Measurements from ENCODE around the gene THAP3. TPM values are rescaled to one million over a fixed set of nuclear protein-coding genes. Genes with fewer than 3 reads are reported as not detected.

THAP3 gene
- total RNA-seq, 4 donors from 2014 or later = 35.0 to 39.8 (median 37.1) TPM

DNA sequence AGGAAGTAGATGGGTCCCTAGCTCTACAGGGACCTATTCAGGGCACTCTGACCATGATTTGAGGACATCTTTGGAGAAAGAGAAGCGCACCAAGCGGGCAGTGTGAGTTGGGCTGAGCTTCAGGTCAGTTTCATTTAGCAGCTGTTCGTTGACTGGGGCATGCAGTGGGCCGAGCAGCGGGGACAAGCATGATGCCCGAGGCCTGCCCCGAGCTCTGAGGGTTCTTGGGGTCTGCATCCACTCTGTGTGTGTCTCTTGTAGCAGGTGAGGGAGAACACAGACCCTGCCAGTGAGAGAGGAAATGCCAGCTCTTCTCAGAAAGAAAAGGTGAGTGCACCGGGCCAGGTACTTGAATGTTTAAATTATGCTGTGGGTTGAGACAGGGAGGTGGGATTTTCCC is 5.4 kb downstream of the THAP3 start:
- H3K4me1 ChIP-seq = peaks cover 0 to 30% (median 15%) of the 10 kb centered on the region in 4 donors
- H3K4me3 ChIP-seq = no peak overlapping the region
- TF ChIP-seq EP300 (IDR thresholded peaks at IDR 0.05) (no peak), CTCF (IDR thresholded peaks at IDR 0.05) (no peak), POLR2A (IDR thresholded peaks at IDR 0.05) (no peak)
- no peak for DNase-seq (ENCODE audit: low spot score in 2 of 2)
- peaks cover 0 to 83% (median 14%) of the 10 kb centered on the region in 3 donors for H3K36me3 ChIP-seq
- no peaks in the 10 kb centered on the region for H3K27me3 ChIP-seq
- 93% methylated on average over 8 of the region's 8 CpGs for WGBS, 2 donors
- no peak overlapping the region for H3K27ac ChIP-seq
- H3K9me3 ChIP-seq = no peaks in the 10 kb centered on the region

- WGBS, 2 donors = 99% methylated on average over 8 of the region's 8 CpGs
- Histone ChIP-seq H3K36me3 (peaks cover 0 to 93% (median 14%) of the 10 kb centered on the region in 3 donors), H3K27me3 (no peaks in the 10 kb centered on the region), H3K27ac (no peak overlapping the region), H3K9me3 (no peaks in the 10 kb centered on the region), H3K4me3 (no peak overlapping the region), H3K4me1 (peaks cover 0 to 30% (median 13%) of the 10 kb centered on the region in 4 donors)
- no peak for DNase-seq (ENCODE audit: low spot score in 2 of 2)
- TF ChIP-seq POLR2A (IDR thresholded peaks at IDR 0.05) = no peak
- no peak for TF ChIP-seq CTCF (IDR thresholded peaks at IDR 0.05)
- TF ChIP-seq EP300 (IDR thresholded peaks at IDR 0.05) = no peak
These were observed 6.4 kb downstream of the THAP3 start for GRCh38 chr1:6631058-6631457.

DNA sequence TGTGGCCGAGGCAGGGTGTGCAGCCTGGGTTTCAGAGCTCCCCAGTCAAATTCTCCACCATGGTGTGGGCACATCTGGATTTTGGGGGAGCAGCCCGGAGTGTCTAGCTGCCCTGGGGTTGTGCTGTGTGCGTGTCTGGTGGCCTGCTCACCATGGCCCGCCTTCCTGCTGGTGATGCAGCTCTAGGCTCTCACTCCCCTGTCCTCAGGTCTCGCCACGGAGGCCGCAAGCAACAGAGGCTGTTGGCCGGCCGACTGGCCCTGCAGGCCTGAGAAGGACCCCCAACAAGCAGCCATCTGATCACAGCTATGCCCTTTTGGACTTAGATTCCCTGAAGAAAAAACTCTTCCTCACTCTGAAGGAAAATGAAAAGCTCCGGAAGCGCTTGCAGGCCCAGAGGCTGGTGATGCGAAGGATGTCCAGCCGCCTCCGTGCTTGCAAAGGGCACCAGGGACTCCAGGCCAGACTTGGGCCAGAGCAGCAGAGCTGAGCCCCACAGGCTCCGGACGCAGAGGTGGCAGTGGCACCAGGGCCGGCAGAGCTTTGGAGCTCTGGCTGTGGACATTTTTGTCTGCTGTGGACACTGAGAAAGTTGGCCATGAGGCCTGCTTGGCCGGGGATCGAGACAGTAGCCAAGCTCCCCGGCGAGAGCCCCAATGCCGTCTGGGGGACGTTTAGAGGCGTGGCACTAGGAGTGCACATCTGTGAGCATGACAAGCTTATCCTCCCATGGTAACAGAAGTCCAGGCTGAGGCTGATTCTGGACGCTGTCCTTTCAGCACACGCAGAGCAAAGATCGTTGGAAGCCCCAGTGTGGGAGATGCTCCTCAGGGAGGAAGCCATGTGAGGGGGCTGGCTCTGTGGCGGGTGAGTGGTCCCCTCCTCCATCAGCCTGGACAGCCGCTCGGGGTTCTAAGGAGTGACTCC is 8.2 kb downstream of the THAP3 start:
- H3K27ac ChIP-seq = no peak overlapping the region
- DNase-seq (ENCODE audit: low spot score in 2 of 2) = no peak
- peaks cover 0 to 12% (median 0%) of the 10 kb centered on the region in 4 donors for H3K4me1 ChIP-seq
- peaks cover 0 to 100% (median 14%) of the 10 kb centered on the region in 3 donors for H3K36me3 ChIP-seq
- H3K9me3 ChIP-seq = no peaks in the 10 kb centered on the region
- TF ChIP-seq EP300 (IDR thresholded peaks at IDR 0.05) (no peak), POLR2A (IDR thresholded peaks at IDR 0.05) (no peak), CTCF (IDR thresholded peaks at IDR 0.05) (no peak)
- no peaks in the 10 kb centered on the region for H3K27me3 ChIP-seq
- 80 to 88% methylated on average over 26 to 30 of the region's 30 CpGs for WGBS, 2 donors
- H3K4me3 ChIP-seq = no peak overlapping the region

DNA sequence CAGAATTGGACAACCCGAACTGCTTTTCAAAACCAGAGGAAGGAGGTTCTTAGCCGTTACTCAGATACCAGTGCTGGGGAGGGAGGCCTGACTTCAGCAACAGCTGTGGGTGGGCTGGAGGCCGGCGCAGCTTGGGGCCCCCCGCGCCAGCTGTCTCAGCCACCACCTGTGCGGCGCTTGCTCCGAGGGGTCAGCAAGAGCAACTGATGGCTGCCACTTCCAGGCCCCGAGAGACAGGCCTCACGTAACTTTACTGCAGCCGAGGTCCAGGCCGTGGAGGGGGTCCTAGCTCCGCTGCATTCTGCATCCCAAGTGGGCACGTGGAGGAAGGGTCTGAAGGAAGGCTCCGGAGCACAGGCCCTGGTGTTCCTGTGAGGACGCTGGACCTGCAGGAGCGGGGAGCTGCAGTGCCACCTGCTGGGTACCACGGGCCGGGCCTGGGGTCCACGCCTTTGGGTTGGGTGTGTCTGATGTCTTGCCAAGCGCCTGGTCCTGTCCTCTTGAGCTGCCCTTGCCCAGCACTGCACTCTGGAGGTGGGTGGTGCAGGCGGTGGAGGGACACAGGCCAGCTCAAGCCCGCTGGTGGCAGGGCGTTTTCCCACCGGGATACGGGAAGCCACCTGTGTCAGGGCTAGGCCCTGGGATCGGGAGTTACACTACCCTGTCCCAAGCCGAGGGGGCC is 9.8 kb downstream of the THAP3 start:
- WGBS, 2 donors = 62 to 78% methylated on average over 18 to 29 of the region's 29 CpGs
- no peaks in the 10 kb centered on the region for H3K9me3 ChIP-seq
- H3K27me3 ChIP-seq = no peaks in the 10 kb centered on the region
- peaks cover 0 to 10% (median 0%) of the 10 kb centered on the region in 4 donors for H3K4me1 ChIP-seq
- H3K27ac ChIP-seq = no peak overlapping the region
- peak in 1 of 2 donors; percentile 43 for DNase-seq (ENCODE audit: low spot score in 2 of 2)
- no peak overlapping the region for H3K4me3 ChIP-seq
- H3K36me3 ChIP-seq = peaks cover 0 to 93% (median 17%) of the 10 kb centered on the region in 3 donors
- TF ChIP-seq POLR2A (IDR thresholded peaks at IDR 0.05) = no peak
- TF ChIP-seq CTCF (IDR thresholded peaks at IDR 0.05) = peak in 4 of 5 experiments; percentile 19 to 60 (median 32)

All from tibial nerve (tissue), 4 donors.